ENCODE results near the gene CHRNG.

Gene CHRNG

GRCh38 chr2:232588031-232588430, 48.5 kb downstream of the CHRNG start:
- no peak for DNase-seq (ENCODE audit: extremely low read depth, low read depth)
- H3K4me3 ChIP-seq (replicated peaks; ENCODE audit: low read depth, low read length): no peak overlapping the region
- TF ChIP-seq, protein P1, sequence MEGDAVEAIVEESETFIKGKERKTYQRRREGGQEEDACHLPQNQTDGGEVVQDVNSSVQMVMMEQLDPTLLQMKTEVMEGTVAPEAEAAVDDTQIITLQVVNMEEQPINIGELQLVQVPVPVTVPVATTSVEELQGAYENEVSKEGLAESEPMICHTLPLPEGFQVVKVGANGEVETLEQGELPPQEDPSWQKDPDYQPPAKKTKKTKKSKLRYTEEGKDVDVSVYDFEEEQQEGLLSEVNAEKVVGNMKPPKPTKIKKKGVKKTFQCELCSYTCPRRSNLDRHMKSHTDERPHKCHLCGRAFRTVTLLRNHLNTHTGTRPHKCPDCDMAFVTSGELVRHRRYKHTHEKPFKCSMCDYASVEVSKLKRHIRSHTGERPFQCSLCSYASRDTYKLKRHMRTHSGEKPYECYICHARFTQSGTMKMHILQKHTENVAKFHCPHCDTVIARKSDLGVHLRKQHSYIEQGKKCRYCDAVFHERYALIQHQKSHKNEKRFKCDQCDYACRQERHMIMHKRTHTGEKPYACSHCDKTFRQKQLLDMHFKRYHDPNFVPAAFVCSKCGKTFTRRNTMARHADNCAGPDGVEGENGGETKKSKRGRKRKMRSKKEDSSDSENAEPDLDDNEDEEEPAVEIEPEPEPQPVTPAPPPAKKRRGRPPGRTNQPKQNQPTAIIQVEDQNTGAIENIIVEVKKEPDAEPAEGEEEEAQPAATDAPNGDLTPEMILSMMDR (IDR thresholded peaks at IDR 0.05; ENCODE audit: low read depth, low read length, missing control alignments): no peak

DNA sequence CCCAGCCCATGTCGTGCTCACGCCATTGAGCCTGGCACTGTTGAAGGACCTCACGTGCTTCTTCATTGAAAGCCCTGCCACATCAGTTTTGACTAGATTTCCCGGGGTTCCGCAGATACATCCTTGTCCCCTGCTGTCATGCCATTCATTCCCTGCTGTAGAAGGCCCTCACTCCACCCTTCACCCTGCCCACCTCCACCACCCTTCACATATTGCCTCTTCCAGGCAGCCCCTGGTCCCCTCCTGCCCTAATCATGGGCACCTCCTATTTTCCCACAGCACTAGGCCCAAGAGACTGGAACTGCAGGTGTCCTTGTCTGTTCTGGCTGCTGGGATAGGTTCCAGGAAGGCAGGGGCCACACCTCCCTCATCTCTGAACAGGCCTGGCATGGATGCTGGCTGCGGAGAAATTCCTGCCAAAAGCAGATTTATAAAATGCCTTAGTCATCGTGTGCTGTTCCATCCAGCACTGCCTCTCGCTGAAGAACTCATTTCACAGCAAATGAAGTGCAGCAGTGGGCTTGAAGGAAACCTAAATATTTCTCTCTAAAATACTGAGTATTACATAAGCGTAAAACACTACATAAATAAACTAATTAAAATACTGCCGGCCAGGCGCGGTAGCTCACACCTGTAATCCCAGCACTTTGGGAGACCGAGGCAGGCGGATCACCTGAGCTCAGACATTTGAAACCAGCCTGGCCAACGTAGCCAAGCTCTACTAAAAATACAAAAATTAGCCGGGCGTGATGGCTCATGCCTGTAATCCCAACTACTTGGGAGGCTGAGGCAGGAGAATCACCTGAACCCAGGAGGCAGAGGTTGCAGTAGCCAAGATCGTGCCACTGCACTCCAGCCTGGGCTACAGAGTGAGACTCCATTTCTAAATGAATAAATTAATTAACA, 49.4 kb downstream of the CHRNG start:
- TF ChIP-seq, protein P1 (IDR thresholded peaks at IDR 0.05; ENCODE audit: low read depth, low read length, missing control alignments): no peak
- peak; percentile 48 for DNase-seq (ENCODE audit: extremely low read depth, low read depth)
- no peak overlapping the region for H3K4me3 ChIP-seq (replicated peaks; ENCODE audit: low read depth, low read length)

DNA sequence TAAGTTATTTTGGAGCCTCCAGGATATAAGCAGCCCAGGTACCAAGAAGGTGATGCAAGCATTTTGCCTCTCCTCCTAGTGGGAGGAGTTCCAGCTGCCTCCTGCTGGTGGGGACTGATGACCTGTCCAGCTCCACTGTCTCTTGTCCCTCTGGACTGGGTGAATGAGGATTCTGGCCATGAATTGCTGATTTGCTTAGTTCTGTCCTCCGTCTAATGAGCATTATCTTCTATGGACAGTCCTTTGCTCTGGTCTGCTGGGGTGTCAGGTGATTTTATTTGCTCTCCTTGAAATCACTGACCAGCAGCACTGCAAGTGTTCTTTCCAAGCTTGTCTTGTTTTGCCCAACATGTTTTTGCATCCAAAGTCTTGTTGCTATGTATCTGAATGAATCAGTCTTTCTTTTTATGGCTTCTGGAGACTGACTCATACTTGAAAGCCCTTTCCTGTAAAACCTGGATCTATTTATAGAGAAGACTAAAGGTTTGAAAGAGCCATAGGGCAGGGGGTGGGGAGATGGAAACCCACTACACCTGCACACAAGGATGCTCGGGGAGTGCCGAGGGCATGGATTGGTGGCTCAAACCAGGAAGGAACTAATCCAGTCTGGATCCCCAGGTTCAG, 53.4 kb downstream of the CHRNG start:
- TF ChIP-seq, protein P1 (IDR thresholded peaks at IDR 0.05; ENCODE audit: low read depth, low read length, missing control alignments): peak; percentile 5
- peak; percentile 52 for DNase-seq (ENCODE audit: extremely low read depth, low read depth)
- no peak overlapping the region for H3K4me3 ChIP-seq (replicated peaks; ENCODE audit: low read depth, low read length)

- DNase-seq (ENCODE audit: extremely low read depth, low read depth): no peak
- no peak overlapping the region for H3K4me3 ChIP-seq (replicated peaks; ENCODE audit: low read depth, low read length)
- TF ChIP-seq, protein P1 (IDR thresholded peaks at IDR 0.05; ENCODE audit: low read depth, low read length, missing control alignments): no peak
These were observed 54.5 kb downstream of the CHRNG start for GRCh38 chr2:232593982-232594381.
